ENCODE results near the gene LRG1.

- TF ChIP-seq CTCF (tag by site-specific recombination; IDR thresholded peaks at IDR 0.05) (no peak), PRDM10 (tag by site-specific recombination; IDR thresholded peaks at IDR 0.05) (no peak), ZNF24 (tag by site-specific recombination; IDR thresholded peaks at IDR 0.05) (no peak), ZNF792 (tag by site-specific recombination; IDR thresholded peaks at IDR 0.05) (no peak), FEZF1 (tag by site-specific recombination; IDR thresholded peaks at IDR 0.05) (no peak)
These were observed 24.1 kb downstream of the LRG1 start for GRCh38 chr19:4515732-4516131.
